Pons (tissue), 1 donor: ENCODE measurements around the gene CDH26.

Experiments
- DNase-seq: peaks from one replicate; pipeline ENCODE4 v3.0.0-alpha.2; 2016; ENCODE audit warnings: low spot score

The CDH26 gene

DNA sequence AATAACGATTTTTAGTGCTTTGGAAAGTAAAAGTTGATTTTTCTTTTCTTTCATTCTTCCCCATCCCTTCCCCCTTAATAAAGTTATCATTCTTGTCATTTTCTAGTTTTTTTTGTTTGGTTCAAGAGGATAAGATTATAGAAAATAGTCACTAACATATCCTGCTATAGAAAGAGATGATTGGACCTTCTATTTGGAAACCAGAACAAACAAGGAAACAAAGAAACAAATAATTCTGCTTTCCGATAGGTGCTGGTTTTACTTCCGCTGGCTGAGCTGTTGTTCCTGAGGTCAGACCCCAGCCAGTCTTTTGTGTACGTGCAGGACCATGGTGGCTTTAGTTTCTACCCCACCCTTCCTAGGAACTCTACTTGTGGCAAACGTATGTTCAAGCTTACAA, at the start of gene CDH26:
Gene CDH26, plus strand, starts transcription at position 301 of the 400 bp plus-strand sequence. CDS start 304 bp downstream, outside the sequence.
- DNase-seq, result no peak

DNA sequence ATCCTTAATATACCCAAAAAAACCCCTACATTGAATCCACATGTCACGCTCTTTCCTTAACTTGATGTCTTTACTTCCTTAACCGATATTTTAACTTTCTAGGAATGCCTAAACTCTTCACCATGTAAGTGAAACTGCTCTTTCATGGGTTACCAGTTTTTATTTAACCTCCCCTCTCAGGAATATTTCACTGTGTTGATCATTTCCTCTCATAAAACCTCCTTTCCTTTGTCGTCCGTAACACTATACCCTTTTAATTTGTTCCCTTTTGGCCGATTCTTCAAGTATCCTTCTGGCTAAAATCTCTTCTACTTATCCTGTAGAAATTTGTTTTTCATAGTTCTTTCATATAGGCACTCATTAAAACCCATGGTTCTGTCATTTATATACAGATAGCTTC, 49.4 kb upstream of the CDH26 start:
- DNase-seq, result no peak

DNA sequence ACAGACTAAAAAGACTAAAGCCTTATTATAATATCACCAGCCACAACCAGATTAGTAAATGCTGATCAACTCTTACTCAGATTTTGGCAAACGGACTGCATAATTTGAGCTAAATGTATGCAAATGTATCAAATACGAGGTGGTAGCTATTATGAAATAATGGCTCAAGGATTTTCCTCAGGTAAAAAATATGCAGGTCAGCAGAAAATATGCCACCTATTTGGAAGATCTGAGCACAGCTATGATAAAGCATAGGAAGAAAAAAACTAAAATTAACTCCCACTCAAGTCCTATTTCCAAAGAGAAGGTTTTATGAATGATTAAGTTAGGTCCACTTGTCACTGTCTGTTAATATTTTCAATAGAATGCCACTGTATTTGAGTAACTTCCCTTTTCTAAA, 47.2 kb upstream of the CDH26 start:
- no peak for DNase-seq

DNA sequence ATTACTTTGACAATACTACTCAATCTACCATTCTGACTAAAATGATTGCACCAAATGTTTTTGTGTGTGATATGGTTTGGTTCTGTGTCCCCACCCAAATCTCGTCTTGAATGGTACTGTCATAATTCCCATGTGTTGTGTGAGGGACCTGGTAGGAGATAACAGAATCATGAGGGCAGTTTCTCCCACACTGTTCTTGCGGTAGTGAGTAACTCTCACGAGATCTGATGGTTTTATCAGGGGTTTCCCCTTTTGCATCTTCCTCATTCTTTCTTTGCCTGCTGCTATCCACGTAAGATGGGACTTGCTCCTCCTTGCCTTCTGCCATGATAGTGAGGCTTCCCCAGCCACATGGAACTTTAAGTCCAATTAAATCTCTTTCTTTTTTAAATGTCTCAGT, 45.6 kb upstream of the CDH26 start:
- DNase-seq, result no peak

DNA sequence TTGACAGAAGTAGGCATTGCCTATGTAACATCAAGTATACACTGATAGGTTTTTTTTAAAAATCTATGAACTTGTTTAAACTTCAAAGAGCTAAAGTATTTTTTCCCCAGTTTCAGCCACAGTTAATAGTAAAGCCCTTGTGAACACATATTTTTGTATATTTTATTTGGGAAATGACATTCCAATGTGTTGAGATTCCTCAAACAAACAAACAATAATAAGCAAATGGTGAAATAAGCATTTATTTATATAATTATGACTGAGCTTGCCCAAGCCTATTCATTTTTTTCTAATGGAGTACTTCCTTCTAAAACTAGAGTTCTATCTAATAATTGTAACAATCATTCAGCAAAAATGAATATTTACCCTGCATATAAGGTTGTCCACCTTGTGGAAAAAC, 37.3 kb upstream of the CDH26 start:
- no peak for DNase-seq

DNA sequence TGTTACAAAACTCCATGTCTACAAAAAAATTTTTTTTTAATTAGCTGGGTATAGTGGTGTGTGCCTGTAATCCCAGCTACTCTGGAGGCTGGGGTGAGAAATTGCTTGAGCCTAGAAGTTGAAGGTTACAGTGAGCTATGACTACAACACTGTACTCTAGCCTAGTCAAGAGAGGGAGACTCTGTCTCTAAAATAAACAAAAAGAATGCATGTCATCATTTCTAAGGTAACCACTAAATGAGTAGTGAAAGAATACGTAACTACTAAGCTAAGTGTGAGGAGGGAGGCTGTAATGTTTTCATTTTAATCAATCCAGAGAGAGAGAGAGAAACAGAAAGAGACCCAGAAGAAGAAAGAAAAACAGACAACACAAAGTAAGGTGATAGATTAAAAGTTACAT, 34.7 kb upstream of the CDH26 start:
- no peak for DNase-seq

DNA sequence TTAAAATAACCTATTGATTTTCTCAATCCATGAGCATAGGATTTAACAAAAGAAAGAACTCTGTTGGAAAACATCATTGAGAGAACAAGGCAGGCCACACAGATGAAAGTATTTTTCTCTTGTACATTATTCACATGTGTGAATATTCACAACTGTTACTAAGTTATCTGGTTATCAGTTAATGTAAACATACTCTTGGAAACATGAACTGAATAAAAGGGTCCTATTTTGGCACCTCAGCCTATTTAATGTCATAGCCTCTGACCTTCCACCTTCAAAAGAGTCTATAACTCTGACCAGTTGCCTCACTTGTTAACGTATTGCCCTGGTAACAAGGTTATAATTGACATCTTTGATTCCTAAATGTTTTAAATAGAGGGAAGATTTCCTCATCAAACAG, 32.9 kb upstream of the CDH26 start:
- DNase-seq, result no peak

DNA sequence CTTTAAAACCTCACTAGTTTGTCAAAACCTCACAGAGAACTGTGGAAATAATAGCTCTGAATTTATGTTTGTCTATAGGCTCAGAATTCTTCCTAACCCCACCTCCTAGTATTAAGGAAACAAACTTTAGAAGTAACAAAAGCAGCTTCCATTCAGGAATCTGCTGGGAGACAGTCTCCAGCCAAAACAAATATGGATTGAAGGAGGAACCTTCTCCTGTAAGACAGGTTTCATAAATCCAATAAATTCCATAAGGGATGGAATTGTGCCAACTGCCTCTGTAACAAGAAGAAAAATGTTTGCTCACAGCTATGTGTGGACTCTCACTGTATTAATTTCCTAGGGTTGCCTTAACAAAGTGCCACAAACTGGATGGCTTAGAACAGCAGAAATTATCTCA, 32.3 kb upstream of the CDH26 start:
- no peak for DNase-seq

DNA sequence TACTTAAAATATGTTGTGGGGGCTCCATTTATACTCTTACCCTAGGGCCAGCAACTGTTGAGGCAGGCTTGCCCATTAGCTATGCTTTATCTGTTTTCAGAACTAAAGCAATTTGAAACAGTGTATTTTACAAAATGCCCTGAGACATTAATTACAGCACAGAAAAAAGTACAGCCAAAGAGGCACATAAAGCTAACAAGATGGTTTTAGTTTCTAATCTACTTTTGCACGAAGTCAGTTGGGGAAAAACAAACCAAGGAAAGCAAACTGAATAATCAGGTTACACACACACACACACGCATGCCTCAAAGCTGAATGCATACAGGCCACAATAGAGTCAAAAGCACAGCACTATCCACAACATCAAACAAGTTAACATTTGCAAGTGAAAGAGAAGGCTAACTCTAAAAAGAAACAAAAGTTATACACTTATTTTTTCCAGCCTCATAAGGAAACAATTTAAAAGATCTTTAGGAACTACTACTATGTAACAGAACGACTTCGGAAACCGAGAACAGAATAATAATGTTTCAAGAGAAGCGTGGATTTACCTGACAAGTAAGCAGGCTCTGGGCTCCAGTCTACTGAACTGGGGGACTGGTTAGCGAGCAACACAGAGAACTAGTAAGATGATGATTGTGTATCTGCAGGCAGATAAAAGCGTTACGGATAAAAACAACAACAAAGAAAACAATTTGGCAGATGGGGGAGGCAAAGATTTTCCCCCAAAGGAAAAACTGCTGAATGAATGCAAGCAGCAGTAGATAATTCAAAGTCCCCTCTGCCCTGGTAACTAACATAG, 26.5 kb upstream of the CDH26 start:
- no peak for DNase-seq

DNA sequence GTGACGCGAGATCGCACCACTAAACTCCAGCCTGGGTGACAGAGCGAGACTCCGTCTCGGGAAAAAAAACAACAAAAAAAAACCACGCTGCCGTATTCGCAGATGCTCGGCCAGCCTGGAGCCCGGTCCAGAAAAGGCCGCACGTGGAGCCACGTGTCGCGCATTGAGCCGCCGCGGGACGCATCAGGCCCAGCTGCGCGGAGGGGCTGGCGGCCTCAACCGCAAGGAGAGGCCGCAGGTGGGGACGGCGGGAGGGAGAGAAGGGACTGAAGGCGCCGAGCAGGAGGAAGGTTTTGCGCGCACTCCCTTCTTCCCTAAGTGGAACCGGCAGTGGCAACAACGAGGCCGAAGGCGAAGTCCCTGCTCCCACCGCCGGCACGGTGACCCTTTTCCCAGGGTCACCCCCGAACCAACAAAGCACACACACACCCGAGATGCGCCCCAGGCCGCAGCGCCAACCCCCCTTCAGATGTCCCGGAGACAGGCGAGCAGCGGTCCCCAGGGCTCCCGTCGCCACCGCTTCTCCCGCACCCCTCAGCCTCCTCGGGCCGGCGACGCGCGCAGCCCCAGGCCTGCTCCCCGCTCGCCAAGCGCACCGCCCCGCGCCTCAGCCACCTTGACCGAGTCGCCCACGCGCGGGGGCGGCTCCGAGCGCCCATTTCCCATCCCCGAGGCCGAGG, 25.5 kb upstream of the CDH26 start:
- no peak for DNase-seq

DNA sequence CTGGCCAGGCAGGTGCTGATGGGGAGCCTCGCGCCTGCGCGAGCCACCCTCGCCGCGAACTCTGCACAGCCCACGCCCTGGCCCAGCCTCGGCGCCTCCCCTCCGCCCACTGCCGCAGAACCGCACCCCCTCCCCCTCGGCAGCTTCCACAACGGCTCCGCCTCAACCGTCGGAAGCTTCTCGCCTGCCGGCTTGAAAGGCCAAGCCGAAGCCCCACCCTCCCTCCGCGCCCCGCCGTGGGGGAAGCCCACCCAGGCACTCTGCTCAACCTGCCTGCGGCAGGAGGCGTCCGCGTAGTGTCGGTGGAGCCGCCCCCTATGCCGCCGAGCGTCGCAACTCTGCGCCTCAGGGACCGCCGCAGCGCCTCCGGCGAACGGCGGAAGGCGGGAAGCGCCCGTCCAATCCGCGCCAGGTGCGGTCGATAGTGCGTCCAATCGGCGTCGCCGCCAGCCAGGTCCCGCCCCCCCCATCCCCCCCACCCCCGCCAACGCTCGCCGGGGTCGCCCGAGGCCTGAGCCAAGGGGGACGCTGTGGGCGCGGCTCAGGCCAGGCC, 24.9 kb upstream of the CDH26 start, which contains the start of gene SYCP2:
Gene SYCP2, minus strand, starts transcription at position 342 of the 553 bp plus-strand sequence. CDS start 11,224 bp downstream, outside the sequence.
- no peak for DNase-seq

DNA sequence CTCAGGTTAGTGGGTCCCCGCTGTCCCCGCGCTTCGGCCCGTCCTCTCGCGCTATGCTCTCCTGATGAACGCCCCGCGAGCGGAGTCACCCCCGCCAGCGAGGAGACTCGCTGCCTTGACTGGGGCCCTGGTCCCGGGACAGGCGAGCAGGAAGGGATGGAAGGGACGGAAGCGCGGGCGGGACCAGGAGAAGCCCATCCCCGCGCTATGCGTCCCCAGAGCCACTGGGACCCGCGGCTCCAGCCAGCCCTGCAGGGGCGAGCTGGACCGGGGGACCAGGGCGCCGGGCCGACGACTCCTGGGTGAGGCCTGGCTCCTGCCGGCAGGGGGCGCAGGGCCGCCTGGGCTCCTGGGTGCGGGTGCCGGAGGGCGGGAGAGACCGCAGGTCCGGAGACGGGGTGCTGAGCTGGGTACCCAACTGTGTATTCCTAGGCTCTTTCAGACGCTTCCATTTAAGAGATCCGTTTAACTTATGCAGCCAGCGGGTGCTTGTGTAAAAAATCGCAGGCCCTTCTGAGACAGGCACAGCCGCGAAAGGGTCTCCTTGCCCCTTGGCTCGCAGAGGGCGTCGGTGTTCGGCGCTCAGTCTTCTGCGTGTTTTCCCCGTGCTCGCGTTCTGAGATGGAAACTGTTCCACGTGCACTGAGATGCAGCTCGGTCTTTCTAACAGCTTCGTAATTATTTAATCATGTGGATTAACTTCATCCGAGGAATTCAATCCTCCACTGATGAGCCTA, 24.2 kb upstream of the CDH26 start:
- peak; percentile 73 for DNase-seq

DNA sequence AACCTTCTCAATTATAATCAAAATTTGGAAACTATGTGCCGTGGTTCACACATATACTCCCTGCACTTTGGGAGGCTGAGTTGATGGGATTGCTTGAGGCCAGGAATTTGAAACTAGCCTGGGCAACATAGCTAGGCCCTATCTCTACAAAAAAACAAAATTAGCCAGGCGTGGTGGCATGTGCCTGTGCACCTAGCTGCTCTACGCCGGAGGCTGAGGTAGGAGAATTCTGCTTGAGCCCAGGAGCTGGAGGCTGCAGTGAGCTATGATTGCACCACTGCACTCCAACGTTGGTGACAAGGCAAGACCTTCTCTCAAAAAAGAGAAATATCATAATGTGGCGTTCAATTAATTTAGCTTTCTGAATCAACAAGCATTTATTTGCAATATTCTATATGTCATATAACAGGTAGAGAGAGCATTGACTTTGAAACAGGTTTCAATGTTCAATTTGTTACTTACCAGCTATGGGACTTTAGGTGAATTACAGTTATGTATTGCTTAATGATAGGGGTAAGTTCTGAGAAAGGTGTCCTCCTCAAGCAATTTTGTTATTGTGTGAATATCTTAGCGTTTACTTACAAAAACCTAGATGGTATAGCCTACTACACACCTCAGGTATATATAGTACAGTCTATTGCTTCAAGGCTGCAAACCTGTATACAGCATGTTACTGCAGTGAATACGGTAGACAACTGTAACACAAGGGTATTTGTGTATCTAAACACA, 22.6 kb upstream of the CDH26 start:
- no peak for DNase-seq

DNA sequence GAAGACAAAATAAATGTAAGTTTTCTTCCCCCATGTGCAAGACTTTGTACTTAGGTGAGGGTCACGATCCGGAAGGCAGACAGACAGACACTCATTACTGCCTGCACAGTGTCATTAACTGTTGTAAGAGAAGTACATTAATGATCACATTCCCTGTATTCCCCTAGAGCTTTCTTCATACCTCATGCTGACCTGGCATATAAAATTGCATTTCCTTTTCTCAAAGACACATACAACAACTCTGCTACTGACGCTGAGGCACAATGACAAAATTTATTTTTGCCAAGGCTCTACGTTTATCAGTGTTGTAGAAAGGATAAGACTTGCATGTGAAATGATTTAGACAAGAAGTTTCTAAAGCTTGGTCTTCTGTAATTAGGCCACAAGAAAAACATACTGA, 21.8 kb upstream of the CDH26 start:
- no peak for DNase-seq

DNA sequence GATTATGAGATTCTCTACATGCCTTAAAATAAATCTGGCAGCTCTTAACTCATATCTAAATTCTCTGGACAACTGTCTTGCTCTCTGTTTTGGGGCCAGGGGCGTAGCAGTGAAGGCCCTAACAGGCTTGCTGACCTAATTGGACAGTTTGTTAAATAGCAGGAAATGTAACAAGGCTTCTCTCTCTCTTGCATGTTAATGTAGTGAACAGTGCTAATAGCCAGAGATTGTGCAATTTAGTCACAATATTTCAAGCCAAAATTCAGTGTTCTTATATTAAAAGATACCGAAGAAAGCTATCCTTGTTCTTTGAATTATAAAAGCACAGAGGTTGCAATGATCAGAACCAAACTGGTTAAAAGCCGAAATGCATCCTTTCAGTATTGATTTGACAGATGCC, 21.1 kb upstream of the CDH26 start:
- no peak for DNase-seq

DNA sequence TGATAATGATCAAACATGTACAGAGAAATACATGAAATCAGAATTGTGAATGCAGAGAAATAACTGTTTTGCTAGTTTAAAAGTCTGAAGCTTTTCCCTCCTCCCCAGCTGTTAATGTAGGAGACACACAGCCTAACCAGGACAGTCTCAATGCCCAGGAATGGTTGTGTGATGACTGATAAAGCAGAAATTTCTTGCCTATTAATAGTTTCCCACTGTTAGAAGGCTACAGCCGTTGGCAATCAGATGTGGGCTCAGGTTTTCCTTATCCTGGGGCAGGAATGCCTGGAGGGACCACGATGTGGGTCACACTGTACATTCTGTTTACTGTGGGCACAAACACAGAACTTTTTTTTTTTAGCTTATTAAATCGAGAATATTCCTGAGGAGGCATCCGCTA, 20.0 kb upstream of the CDH26 start:
- DNase-seq, result no peak

DNA sequence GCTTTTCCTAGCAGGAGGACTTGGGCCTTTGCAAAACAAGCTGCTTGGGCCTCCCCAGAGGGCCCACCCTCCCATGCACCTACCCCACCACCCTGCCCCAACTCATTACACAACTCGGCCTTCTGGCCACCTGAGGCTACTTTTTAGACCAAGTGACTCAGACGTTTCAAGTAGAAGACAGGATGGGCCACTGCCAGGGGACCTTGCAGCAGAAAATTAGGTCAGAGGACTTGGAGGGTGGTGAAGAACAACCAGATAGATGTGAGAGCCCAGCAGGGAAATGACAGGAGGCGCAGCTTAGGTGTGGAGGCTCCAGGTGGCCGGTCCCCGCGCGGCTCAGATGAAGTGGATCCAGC, 19.5 kb upstream of the CDH26 start:
- no peak for DNase-seq

DNA sequence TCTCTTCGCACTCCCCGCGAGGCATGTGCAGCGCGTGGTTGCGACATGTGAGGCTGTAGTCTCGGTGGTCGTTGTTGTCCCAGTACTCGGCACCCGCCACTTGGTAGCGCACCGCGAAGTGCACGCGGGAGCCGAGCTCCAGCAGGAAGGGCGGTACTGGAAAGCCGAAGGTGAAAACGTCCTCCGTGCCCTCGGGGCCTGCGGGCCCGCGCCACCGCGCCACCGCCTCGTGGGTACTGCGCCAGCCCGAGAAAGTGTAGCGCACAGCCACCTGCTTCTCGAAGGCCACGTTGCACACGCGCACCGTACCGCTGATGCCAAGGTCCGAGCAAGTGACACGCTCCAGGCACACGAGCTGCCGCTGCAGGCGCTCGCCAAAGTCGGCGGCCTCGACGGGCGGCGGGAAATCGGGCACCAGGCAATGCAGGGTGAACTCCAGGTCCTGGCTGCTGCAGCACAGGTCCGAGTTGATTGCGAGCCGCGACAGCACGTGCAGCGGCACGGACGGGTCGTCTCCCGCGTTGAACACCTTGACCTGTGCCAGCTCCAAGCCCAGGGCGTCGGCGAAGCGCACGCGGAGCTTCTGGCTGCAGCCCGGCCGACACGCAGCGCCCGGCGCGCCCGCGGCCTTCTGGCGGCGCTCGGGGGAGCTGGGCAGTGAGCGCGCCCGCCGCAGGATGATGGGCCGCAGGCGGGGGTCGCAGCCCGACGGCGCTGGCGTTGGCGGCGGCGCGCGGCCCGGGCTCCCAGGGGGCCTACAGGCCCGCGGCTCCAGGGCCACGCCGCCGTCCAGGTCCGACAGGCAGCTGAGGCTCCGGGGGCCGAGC, 19.0 kb upstream of the CDH26 start:
- no peak for DNase-seq

DNA sequence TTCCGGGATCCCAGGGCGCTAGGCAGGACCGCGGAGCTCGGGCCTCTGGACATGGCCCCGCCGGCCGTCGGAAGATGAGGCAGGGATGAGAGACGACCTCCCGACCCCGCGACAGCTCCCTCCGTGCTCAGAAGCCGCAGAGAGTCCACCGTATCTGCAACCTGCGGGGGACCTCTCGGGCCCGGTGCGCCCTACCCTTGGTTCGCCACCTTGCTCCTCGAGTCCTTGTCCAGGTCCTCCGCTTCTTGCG, 18.4 kb upstream of the CDH26 start:
- DNase-seq, result no peak

DNA sequence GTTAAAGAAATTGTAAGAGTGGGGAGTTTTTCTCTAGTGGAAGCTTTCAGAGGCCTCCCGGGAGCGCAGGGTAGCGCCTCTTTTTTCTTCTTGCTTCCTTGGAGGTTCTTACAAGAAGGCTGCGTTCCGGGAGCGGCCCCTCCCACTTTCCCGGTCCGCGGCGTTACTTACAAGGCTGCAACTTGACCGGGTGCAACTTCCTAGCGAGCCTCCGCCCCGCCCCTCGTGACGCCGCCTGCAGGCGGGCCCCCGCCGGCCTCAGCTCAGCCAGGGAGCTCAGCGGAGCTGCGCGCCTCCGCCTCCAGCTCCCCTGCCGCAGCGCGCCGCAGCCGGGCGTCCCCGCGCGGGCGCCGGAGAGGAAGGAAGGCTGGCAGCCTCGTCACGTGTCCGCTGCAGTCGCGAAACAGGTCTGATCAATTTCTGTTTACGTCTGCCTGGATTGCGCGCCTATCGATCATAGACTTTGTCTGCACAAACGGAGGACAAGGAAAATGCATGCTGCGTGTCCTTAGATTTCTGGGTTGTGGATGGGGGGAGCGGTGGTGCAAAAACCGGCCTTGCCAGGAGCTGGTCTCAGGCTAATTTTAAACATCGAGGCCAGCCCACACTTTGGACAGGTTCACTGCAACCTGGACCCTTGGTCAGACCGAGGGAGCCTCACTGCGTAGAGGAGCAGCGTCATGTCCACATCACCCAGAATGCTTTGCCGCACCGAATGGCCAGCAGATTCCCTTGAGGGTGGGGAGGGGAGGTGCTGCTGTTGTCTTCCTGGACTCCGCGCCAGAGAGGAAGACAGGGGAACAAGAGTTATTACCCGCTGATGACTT, 17.9 kb upstream of the CDH26 start, which contains the start of the genes FAM217B and PPP1R3D:
Gene FAM217B, plus strand, starts transcription at position 261 of the 827 bp plus-strand sequence. CDS start 3,555 bp downstream, outside the sequence.
Gene PPP1R3D, minus strand, starts transcription at position 177 of the 827 bp plus-strand sequence. CDS start 374 bp downstream, outside the sequence.
- DNase-seq, result peak; percentile 94
